ENCODE data around the gene NCLN.

DNA sequence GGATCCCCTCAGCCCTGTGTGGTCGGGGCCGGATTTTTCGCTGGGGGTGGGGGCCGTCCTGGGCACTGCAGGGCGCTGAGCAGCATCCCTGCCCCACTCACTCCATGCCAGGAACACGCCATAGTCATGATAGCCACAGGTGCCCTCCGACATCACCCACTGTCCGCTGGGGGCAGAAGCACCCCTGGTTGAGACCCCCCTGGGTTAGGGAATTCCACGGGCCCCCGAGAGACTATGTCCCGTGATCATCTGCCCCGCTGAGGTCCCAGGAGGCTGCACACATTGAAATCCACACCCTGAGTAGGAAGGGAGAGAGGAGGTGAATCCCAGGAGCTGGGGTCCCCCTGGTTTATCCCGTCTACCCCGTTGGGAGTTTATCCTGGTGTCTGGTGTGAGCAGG lies 16.2 kb downstream of the NCLN start:
- TF ChIP-seq POLR2A (IDR thresholded peaks at IDR 0.05; ENCODE audit: low read depth, low read length) = no peak
- TF ChIP-seq POLR2AphosphoS5 (IDR thresholded peaks at IDR 0.05; ENCODE audit: low read depth, low read length) = no peak
- TF ChIP-seq SPI1 (IDR thresholded peaks at IDR 0.05; ENCODE audit: low read depth, low read length) = no peak
